Liver (tissue), 9 donors: ENCODE results near the gene AVEN. TPM values are rescaled to one million over a fixed set of nuclear protein-coding genes. Genes with fewer than 3 reads are reported as not detected.

Source experiments
- DNase-seq: peaks from one replicate; pipeline ENCODE4 v3.0.0-alpha.2; 2017; ENCODE audit warnings: low spot score
- H3K27ac ChIP-seq, 2 donors: one replicate each; pipeline ENCODE4 v1.7.0; 2013; ENCODE audit warnings: inconsistent platforms in 2 of 2, low read length in 2 of 2, control low read depth in 1 of 2, low read depth in 1 of 2, mild to moderate bottlenecking in 1 of 2
- H3K27me3 ChIP-seq, 4 donors: one replicate each; pipeline versions ENCODE4 v1.6.1 to v1.7.0; 2013; ENCODE audit warnings: low read length in 3 of 4, inconsistent platforms in 1 of 4, mild to moderate bottlenecking in 1 of 4, moderate library complexity in 1 of 4; ENCODE audit not compliant: control insufficient read depth in 4 of 4, insufficient read depth in 4 of 4
- H3K36me3 ChIP-seq, 4 donors: one replicate each; pipeline versions ENCODE4 v1.6.1 to v1.7.0; 2013; ENCODE audit warnings: low read length in 3 of 4, mild to moderate bottlenecking in 3 of 4, low read depth in 1 of 4, moderate library complexity in 1 of 4; ENCODE audit not compliant: control insufficient read depth in 4 of 4, insufficient read depth in 3 of 4
- H3K4me1 ChIP-seq, 4 donors: one replicate each; pipeline versions ENCODE4 v1.6.1 to v1.7.0; 2013; ENCODE audit warnings: low read length in 3 of 4, mild to moderate bottlenecking in 3 of 4, moderate library complexity in 1 of 4; ENCODE audit not compliant: control insufficient read depth in 4 of 4, insufficient read depth in 4 of 4
- H3K4me3 ChIP-seq, 3 donors: one replicate each; pipeline versions ENCODE4 v1.6.1 to v1.7.0; 2013; ENCODE audit warnings: low read length in 3 of 3, control low read depth in 1 of 3, low read depth in 1 of 3, mild to moderate bottlenecking in 1 of 3
- H3K9ac ChIP-seq, 2 donors: one replicate each; pipeline ENCODE4 v1.7.0; 2013; ENCODE audit warnings: low read length in 2 of 2, mild to moderate bottlenecking in 2 of 2, moderate library complexity in 2 of 2, control low read depth in 1 of 2, low read depth in 1 of 2
- H3K9me3 ChIP-seq, 4 donors: one replicate each; pipeline versions ENCODE4 v1.6.1 to v1.7.0; 2013; ENCODE audit warnings: low read length in 3 of 4; ENCODE audit not compliant: control insufficient read depth in 4 of 4
- EGR1 ChIP-seq, 2 donors: IDR thresholded peaks; 2 replicates each; pipeline ENCODE4 v1.6.1; 2016 to 2018; ENCODE audit warnings: antibody characterized with exemption in 2 of 2, low read depth in 2 of 2
- FOXA1 ChIP-seq: IDR thresholded peaks from 2 replicates; pipeline ENCODE4 v1.6.1; 2016; ENCODE audit warnings: antibody characterized with exemption
- FOXA2 ChIP-seq: IDR thresholded peaks from 2 replicates; pipeline ENCODE4 v1.6.1; 2016; ENCODE audit warnings: antibody characterized with exemption
- GABPA ChIP-seq, 2 donors: IDR thresholded peaks in 1 of 2; conservative IDR thresholded peaks in 1 of 2; 2 replicates each; pipeline ENCODE4 v1.6.1; 2016; ENCODE audit warnings: antibody characterized with exemption in 2 of 2, mild to moderate bottlenecking in 1 of 2, moderate library complexity in 1 of 2
- HNF4A ChIP-seq, 2 donors: conservative IDR thresholded peaks; 2 replicates each; pipeline ENCODE4 v1.6.1; 2016; ENCODE audit warnings: antibody characterized with exemption in 2 of 2, mild to moderate bottlenecking in 2 of 2
- HNF4G ChIP-seq: IDR thresholded peaks from 2 replicates; pipeline ENCODE4 v1.6.1; 2016; ENCODE audit warnings: antibody characterized with exemption
- JUND ChIP-seq, 2 donors: IDR thresholded peaks; 2 replicates each; pipeline ENCODE4 v1.6.1; 2016; ENCODE audit warnings: antibody characterized with exemption in 2 of 2
- NR2F2 ChIP-seq: IDR thresholded peaks from 2 replicates; pipeline ENCODE4 v1.6.1; 2016; ENCODE audit warnings: antibody characterized with exemption
- RAD21 ChIP-seq, 2 donors: IDR thresholded peaks; 2 replicates each; pipeline ENCODE4 v1.6.1; 2016; ENCODE audit warnings: antibody characterized with exemption in 2 of 2, mild to moderate bottlenecking in 2 of 2
- RXRA ChIP-seq, 2 donors: IDR thresholded peaks; 2 replicates each; pipeline ENCODE4 v1.6.1; 2017 to 2018; ENCODE audit warnings: antibody characterized with exemption in 2 of 2, mild to moderate bottlenecking in 1 of 2
- SP1 ChIP-seq: IDR thresholded peaks from 2 replicates; pipeline ENCODE4 v1.6.1; 2018; ENCODE audit warnings: antibody characterized with exemption, mild to moderate bottlenecking
- TAF1 ChIP-seq: conservative IDR thresholded peaks from 2 replicates; pipeline ENCODE4 v1.6.1; 2016; ENCODE audit warnings: antibody characterized with exemption, mild to moderate bottlenecking
- YY1 ChIP-seq: IDR thresholded peaks from 2 replicates; pipeline ENCODE4 v1.6.1; 2016; ENCODE audit warnings: antibody characterized with exemption, mild to moderate bottlenecking
- WGBS: extraction: QIAGEN DNeasy Blood & Tissue Kit; methylation state at CpG from one replicate; pipeline ENCODE4 v1.1.7; 2013; 5-methylcytosine and 5-hydroxymethylcytosine counted together
- polyA plus RNA-seq, 2 donors: library from polyadenylated mRNA; stranded (reverse) in 1 of 2; unstranded in 1 of 2; fragments of 200-250 nt in 1 of 2; fragments of >200 nt in 1 of 2; fragmentation: Nextera tagmentation in 1 of 2; extraction: Ambion mirVana in 1 of 2; gene quantifications; one replicate each; pipeline versions ENCODE4 v1.2.1 to v1.2.3, GENCODE V29; 2013 to 2015
- total RNA-seq, 2 donors: library from RNA; depleted of rRNA; stranded (reverse); fragments of >200 nt; gene quantifications; one replicate each; pipeline ENCODE4 v1.2.3, GENCODE V29; 2014
- TF ChIP-seq, protein P1 (sequence below): fragments of 150-350 bp; IDR thresholded peaks from 2 replicates; pipeline ENCODE4 v1.5.1; 2017; ENCODE audit warnings: improper control_type of control experiment, low read depth, low read length; ENCODE audit not compliant: missing input control
- TF ChIP-seq, protein P2 (sequence below): IDR thresholded peaks from 2 replicates; pipeline ENCODE4 v1.6.1; 2016; ENCODE audit warnings: antibody characterized with exemption
- TF ChIP-seq, protein P3 (sequence below): IDR thresholded peaks from 2 replicates; pipeline ENCODE4 v1.6.1; 2016; ENCODE audit warnings: antibody characterized with exemption
- TF ChIP-seq, protein P4 (sequence below): IDR thresholded peaks from 2 replicates; pipeline ENCODE4 v1.6.1; 2016; ENCODE audit warnings: antibody characterized with exemption, mild to moderate bottlenecking
- TF ChIP-seq, protein P5 (sequence below): IDR thresholded peaks from 2 replicates; pipeline ENCODE4 v1.6.1; 2016; ENCODE audit warnings: antibody characterized with exemption
- donor health status: healthy.
- donor health status: healthy.
- donor health status: healthy.
- donor health status: healthy.
- donor health status: healthy.

The AVEN gene
- total and polyA plus RNA-seq, 4 donors, result 5.3 to 12.4 (median 7.0) TPM

DNA sequence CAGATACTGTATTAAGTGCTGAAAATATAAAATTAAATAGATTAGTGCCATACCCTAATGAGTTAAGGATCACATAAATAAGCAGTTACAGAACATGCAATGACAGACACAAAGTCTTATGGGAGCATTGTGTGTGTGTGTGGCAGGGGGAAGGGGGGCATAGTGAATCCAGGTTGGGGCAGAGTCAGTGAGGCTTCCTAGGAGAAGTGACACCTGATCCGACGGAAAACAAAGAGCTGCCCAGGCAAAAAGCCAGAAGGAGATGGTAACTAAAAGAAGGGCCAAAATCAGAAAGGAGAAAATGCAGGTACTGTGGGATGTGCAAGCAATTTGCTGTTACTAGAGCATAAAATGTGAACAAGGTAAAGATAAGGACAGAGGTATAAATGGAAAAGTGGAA lies 150.8 kb downstream of the AVEN start:
- TF ChIP-seq, protein P1, sequence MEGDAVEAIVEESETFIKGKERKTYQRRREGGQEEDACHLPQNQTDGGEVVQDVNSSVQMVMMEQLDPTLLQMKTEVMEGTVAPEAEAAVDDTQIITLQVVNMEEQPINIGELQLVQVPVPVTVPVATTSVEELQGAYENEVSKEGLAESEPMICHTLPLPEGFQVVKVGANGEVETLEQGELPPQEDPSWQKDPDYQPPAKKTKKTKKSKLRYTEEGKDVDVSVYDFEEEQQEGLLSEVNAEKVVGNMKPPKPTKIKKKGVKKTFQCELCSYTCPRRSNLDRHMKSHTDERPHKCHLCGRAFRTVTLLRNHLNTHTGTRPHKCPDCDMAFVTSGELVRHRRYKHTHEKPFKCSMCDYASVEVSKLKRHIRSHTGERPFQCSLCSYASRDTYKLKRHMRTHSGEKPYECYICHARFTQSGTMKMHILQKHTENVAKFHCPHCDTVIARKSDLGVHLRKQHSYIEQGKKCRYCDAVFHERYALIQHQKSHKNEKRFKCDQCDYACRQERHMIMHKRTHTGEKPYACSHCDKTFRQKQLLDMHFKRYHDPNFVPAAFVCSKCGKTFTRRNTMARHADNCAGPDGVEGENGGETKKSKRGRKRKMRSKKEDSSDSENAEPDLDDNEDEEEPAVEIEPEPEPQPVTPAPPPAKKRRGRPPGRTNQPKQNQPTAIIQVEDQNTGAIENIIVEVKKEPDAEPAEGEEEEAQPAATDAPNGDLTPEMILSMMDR, result no peak
- TF ChIP-seq NR2F2, result no peak
- no peaks in the 10 kb centered on the region for H3K4me1 ChIP-seq
- 91% methylated on average over 2 of the region's 2 CpGs for WGBS
- no peak overlapping the region for H3K27ac ChIP-seq
- no peak overlapping the region for H3K9ac ChIP-seq
- H3K4me3 ChIP-seq, result no peak overlapping the region
- DNase-seq, result no peak
- H3K9me3 ChIP-seq, result no peaks in the 10 kb centered on the region
- no peaks in the 10 kb centered on the region for H3K36me3 ChIP-seq
- no peaks in the 10 kb centered on the region for H3K27me3 ChIP-seq

DNA sequence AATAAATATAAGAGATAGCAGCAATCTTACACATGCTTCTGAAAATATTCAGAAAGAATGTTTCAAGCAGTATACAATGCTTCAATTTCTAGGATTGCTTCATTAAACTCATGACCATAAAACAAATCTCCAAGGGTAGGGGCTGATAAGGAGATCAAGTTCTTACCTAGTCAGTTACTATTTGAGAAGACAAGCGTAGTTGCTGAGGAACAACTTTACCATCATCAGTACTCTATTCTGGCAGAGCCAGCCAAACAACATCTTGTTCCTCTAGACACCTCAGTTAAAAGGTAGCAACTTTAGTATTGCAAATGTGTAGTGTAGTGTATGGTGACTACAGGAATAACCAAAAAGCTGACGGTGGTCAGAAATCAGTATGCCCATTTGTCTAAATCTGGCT lies 156.1 kb downstream of the AVEN start:
- Histone ChIP-seq H3K27ac (no peak overlapping the region), H3K4me1 (no peaks in the 10 kb centered on the region), H3K9me3 (no peaks in the 10 kb centered on the region), H3K36me3 (no peaks in the 10 kb centered on the region), H3K4me3 (no peak overlapping the region), H3K27me3 (no peaks in the 10 kb centered on the region), H3K9ac (no peak overlapping the region)
- 96% methylated on average over 2 of the region's 2 CpGs for WGBS
- DNase-seq, result no peak
- TF ChIP-seq, protein P2, sequence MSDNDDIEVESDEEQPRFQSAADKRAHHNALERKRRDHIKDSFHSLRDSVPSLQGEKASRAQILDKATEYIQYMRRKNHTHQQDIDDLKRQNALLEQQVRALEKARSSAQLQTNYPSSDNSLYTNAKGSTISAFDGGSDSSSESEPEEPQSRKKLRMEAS, result no peak
- TF ChIP-seq RXRA (IDR thresholded peaks at IDR 0.05), result no peak
- no peak for TF ChIP-seq EGR1 (IDR thresholded peaks at IDR 0.05; ENCODE audit: low read depth in 2 of 2)

DNA sequence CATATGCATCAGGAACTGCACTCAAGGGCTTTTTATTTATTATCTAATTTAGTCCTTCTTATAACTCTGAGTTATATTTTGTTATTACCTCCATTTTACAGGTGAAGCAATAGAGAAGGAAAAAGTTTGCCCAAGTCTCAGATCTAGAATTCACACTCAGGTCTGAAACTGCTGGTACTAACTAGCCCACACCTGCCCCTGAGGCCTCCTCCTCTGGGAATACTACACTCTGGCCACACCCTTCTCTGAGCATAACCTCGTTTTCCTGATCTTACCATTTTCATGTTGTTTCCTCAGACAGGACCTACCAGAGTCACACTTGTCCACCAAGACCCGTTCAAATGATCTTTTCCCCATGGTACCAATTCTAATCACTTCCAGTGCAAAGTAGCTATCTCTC lies 164.8 kb downstream of the AVEN start:
- TF ChIP-seq NR2F2 (no peak), HNF4G (no peak), SP1 (no peak), GABPA (IDR thresholded peaks at IDR 0.05 in 1 of 2, conservative IDR thresholded peaks at IDR 0.05 in 1 of 2) (no peak), FOXA2 (no peak), JUND (IDR thresholded peaks at IDR 0.05) (no peak), TAF1 (no peak), RAD21 (IDR thresholded peaks at IDR 0.05) (no peak), YY1 (no peak), EGR1 (IDR thresholded peaks at IDR 0.05; ENCODE audit: low read depth in 2 of 2) (no peak), RXRA (IDR thresholded peaks at IDR 0.05) (no peak), HNF4A (conservative IDR thresholded peaks at IDR 0.05) (no peak), FOXA1 (no peak)
- TF ChIP-seq, protein P1, result no peak
- TF ChIP-seq, protein P3, sequence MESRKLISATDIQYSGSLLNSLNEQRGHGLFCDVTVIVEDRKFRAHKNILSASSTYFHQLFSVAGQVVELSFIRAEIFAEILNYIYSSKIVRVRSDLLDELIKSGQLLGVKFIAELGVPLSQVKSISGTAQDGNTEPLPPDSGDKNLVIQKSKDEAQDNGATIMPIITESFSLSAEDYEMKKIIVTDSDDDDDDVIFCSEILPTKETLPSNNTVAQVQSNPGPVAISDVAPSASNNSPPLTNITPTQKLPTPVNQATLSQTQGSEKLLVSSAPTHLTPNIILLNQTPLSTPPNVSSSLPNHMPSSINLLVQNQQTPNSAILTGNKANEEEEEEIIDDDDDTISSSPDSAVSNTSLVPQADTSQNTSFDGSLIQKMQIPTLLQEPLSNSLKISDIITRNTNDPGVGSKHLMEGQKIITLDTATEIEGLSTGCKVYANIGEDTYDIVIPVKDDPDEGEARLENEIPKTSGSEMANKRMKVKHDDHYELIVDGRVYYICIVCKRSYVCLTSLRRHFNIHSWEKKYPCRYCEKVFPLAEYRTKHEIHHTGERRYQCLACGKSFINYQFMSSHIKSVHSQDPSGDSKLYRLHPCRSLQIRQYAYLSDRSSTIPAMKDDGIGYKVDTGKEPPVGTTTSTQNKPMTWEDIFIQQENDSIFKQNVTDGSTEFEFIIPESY, result no peak
- TF ChIP-seq, protein P4, sequence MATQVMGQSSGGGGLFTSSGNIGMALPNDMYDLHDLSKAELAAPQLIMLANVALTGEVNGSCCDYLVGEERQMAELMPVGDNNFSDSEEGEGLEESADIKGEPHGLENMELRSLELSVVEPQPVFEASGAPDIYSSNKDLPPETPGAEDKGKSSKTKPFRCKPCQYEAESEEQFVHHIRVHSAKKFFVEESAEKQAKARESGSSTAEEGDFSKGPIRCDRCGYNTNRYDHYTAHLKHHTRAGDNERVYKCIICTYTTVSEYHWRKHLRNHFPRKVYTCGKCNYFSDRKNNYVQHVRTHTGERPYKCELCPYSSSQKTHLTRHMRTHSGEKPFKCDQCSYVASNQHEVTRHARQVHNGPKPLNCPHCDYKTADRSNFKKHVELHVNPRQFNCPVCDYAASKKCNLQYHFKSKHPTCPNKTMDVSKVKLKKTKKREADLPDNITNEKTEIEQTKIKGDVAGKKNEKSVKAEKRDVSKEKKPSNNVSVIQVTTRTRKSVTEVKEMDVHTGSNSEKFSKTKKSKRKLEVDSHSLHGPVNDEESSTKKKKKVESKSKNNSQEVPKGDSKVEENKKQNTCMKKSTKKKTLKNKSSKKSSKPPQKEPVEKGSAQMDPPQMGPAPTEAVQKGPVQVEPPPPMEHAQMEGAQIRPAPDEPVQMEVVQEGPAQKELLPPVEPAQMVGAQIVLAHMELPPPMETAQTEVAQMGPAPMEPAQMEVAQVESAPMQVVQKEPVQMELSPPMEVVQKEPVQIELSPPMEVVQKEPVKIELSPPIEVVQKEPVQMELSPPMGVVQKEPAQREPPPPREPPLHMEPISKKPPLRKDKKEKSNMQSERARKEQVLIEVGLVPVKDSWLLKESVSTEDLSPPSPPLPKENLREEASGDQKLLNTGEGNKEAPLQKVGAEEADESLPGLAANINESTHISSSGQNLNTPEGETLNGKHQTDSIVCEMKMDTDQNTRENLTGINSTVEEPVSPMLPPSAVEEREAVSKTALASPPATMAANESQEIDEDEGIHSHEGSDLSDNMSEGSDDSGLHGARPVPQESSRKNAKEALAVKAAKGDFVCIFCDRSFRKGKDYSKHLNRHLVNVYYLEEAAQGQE, result no peak
- TF ChIP-seq, protein P2, result no peak
- TF ChIP-seq, protein P5, sequence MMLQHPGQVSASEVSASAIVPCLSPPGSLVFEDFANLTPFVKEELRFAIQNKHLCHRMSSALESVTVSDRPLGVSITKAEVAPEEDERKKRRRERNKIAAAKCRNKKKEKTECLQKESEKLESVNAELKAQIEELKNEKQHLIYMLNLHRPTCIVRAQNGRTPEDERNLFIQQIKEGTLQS, result no peak
- no peak overlapping the region for H3K9ac ChIP-seq
- no peak overlapping the region for H3K4me3 ChIP-seq
- H3K4me1 ChIP-seq, result no peaks in the 10 kb centered on the region
- no peaks in the 10 kb centered on the region for H3K27me3 ChIP-seq
- no peaks in the 10 kb centered on the region for H3K36me3 ChIP-seq
- DNase-seq, result no peak
- H3K27ac ChIP-seq, result no peak overlapping the region
- no peaks in the 10 kb centered on the region for H3K9me3 ChIP-seq
- WGBS, result 91% methylated on average over 2 of the region's 2 CpGs
